Measurements from ENCODE around the gene C3orf62.

DNA sequence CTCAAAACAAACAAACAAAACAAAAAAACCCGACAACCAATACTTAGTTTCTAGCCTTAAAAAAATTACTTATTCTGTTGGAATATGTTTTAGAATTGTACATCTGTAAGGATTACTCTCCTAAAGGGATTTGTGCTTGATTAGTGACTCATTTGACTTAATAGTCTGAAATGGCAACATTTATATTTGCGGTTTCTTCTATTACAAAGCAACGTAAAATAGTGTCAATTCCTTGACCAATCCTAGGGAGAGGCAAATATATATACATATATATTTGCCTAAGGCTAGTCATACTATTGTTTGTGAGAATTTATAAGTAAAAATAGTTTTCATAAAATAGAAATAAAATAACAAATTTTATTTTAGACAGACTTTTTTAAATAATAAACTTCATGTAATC lies 39.7 kb downstream of the C3orf62 start:
- TF ChIP-seq, protein P1, sequence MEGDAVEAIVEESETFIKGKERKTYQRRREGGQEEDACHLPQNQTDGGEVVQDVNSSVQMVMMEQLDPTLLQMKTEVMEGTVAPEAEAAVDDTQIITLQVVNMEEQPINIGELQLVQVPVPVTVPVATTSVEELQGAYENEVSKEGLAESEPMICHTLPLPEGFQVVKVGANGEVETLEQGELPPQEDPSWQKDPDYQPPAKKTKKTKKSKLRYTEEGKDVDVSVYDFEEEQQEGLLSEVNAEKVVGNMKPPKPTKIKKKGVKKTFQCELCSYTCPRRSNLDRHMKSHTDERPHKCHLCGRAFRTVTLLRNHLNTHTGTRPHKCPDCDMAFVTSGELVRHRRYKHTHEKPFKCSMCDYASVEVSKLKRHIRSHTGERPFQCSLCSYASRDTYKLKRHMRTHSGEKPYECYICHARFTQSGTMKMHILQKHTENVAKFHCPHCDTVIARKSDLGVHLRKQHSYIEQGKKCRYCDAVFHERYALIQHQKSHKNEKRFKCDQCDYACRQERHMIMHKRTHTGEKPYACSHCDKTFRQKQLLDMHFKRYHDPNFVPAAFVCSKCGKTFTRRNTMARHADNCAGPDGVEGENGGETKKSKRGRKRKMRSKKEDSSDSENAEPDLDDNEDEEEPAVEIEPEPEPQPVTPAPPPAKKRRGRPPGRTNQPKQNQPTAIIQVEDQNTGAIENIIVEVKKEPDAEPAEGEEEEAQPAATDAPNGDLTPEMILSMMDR (conservative IDR thresholded peaks at IDR 0.05) = no peak
- TF ChIP-seq EZH2 (IDR thresholded peaks at IDR 0.05; ENCODE audit: low read depth) = no peak

All from PC-9 (cell line).